Measurements from ENCODE around the gene AMDHD1.

- TF ChIP-seq POLR2AphosphoS5 (IDR thresholded peaks at IDR 0.05; ENCODE audit: low read depth, low read length) = no peak
- TF ChIP-seq POLR2A (IDR thresholded peaks at IDR 0.05; ENCODE audit: low read depth, low read length) = no peak
- no peak for TF ChIP-seq TAF1 (IDR thresholded peaks at IDR 0.05; ENCODE audit: borderline replicate concordance, low read depth, low read length)
Observed at GRCh38 chr12:95980437-95980836, 37.3 kb downstream of the AMDHD1 start.

Data from GM12892 (cell line).